Panc1 (cell line): ENCODE results near the gene MTPN. TPM values are rescaled to one million over a fixed set of nuclear protein-coding genes. Genes with fewer than 3 reads are reported as not detected.

Experiments
- ATAC-seq: fragments of 200-7000 bp; cut with Tn5 transposase; 2 replicates; pipeline ENCODE4 v1.9.1; 2020; ENCODE audit warnings: mild to moderate bottlenecking, moderate library complexity
- BruUV-seq: library from RNA; stranded (reverse); fragments of 400-500 nt; replicated peaks from 2 replicates; lab custom pipeline; 2021; lab: Mats Ljungman, UMichigan
- CTCF ChIA-PET: fragments of 300-600 bp; sonication (Branson Sonifier 250); formaldehyde crosslinking; loops from one replicate; lab custom pipeline; 2022; ENCODE audit warnings: antibody characterized with exemption; lab: Charles Lee
- POLR2A ChIA-PET: fragments of 300-600 bp; sonication (Branson Sonifier 250); formaldehyde crosslinking; loops from one replicate; lab custom pipeline; 2022; ENCODE audit warnings: antibody characterized with exemption; lab: Charles Lee
- DNase-seq: peaks from one replicate; pipeline ENCODE4 v3.0.0-alpha.2; 2010; ENCODE audit warnings: low read depth, low spot score
- H3K27ac ChIP-seq: 2 replicates; pipeline ENCODE4 v1.5.1; 2011; ENCODE audit warnings: mild to moderate bottlenecking, low read length, inconsistent platforms
- H3K27me3 ChIP-seq: fragments of 200-500 bp; sonication (Bioruptor generic); 2 replicates; pipeline ENCODE4 v1.6.0; 2014; ENCODE audit warnings: low read length, inconsistent platforms; ENCODE audit not compliant: control insufficient read depth, insufficient read depth
- H3K36me3 ChIP-seq: fragments of 200-500 bp; sonication (Bioruptor generic); 2 replicates; pipeline ENCODE4 v1.5.1; 2014; ENCODE audit warnings: inconsistent platforms, mild to moderate bottlenecking, low read length, moderate library complexity; ENCODE audit not compliant: control insufficient read depth, insufficient read depth
- H3K4me1 ChIP-seq: 2 replicates; pipeline ENCODE4 v1.5.1; 2011; ENCODE audit warnings: inconsistent platforms, mild to moderate bottlenecking, low read length, moderate library complexity; ENCODE audit not compliant: control insufficient read depth, insufficient read depth
- H3K4me3 ChIP-seq, 2 experiments: 2 replicates each; pipeline ENCODE4 v1.5.1; 2011 to 2012; ENCODE audit warnings: low read depth in 2 of 2, low read length in 2 of 2, mild to moderate bottlenecking in 2 of 2, inconsistent platforms in 1 of 2, moderate library complexity in 1 of 2
- H3K9me3 ChIP-seq: fragments of 200-500 bp; sonication (Bioruptor generic); 2 replicates; pipeline ENCODE4 v1.5.1; 2014; ENCODE audit warnings: low read depth, mild to moderate bottlenecking, inconsistent platforms, low read length, moderate library complexity; ENCODE audit not compliant: control insufficient read depth, insufficient read depth
- POLR2AphosphoS5 ChIP-seq: IDR thresholded peaks from 2 replicates; pipeline ENCODE4 v1.6.1; 2012; ENCODE audit warnings: mild to moderate bottlenecking, low read depth, low read length, moderate library complexity
- REST ChIP-seq, 2 experiments: IDR thresholded peaks; 2 replicates each; pipeline ENCODE4 v1.6.1; 2011 to 2012; ENCODE audit warnings: low read depth in 2 of 2, control low read depth in 1 of 2, low read length in 1 of 2, mild to moderate bottlenecking in 1 of 2, moderate library complexity in 1 of 2; ENCODE audit not compliant: insufficient read depth in 1 of 2
- SIN3A ChIP-seq: IDR thresholded peaks from 2 replicates; pipeline ENCODE4 v1.6.1; 2012; ENCODE audit warnings: low read depth, mild to moderate bottlenecking, low read length, moderate library complexity, borderline replicate concordance; ENCODE audit not compliant: insufficient read depth
- TCF7L2 ChIP-seq: IDR thresholded peaks from 2 replicates; pipeline ENCODE4 v1.6.1; 2011; ENCODE audit warnings: mild to moderate bottlenecking, low read depth, low read length, inconsistent platforms
- in situ Hi-C: cut with HindIII; loops from 2 replicates; pipeline ENCODE4 v1.10.0; 2016; ENCODE audit warnings: low sequenced_read_pairs, low pct_unique_long_range_greater_than_20kb
- intact Hi-C: fragments of 100-400 bp; cut with micrococcal nuclease; formaldehyde crosslinking; loops from one replicate; pipeline ENCODE4 v1.10.0; 2022; ENCODE audit not compliant: unreplicated experiment
- total RNA-seq: library from RNA; stranded (reverse); gene quantifications from one replicate; pipeline ENCODE4 v1.2.1, GENCODE V29; 2021; ENCODE audit not compliant: unreplicated experiment
- TF ChIP-seq, protein P1 (sequence below): fragments of 450-650 bp; IDR thresholded peaks from 2 replicates; pipeline ENCODE4 v1.5.1; 2017; ENCODE audit warnings: mild to moderate bottlenecking

MTPN gene
- total RNA-seq, 1 experiment from 2014 or later = 177 TPM

- in situ Hi-C loops (no loop called here), intact Hi-C loops (no loop called here)
- POLR2A ChIA-PET = no interaction called here
- Histone ChIP-seq H3K27me3 (no peaks in the 10 kb centered on the region), H3K27ac (no peak overlapping the region), H3K36me3 (no peaks in the 10 kb centered on the region), H3K4me3 (no peak overlapping the region), H3K9me3 (no peaks in the 10 kb centered on the region), H3K4me1 (no peaks in the 10 kb centered on the region)
- ATAC-seq (no peak), DNase-seq (no peak)
- TF ChIP-seq REST (IDR thresholded peaks at IDR 0.05; ENCODE audit: insufficient read depth in 1 of 2, low read depth in 2 of 2, low read length in 1 of 2) (no peak), TCF7L2 (no peak), SIN3A (no peak), POLR2AphosphoS5 (no peak)
- TF ChIP-seq, protein P1, sequence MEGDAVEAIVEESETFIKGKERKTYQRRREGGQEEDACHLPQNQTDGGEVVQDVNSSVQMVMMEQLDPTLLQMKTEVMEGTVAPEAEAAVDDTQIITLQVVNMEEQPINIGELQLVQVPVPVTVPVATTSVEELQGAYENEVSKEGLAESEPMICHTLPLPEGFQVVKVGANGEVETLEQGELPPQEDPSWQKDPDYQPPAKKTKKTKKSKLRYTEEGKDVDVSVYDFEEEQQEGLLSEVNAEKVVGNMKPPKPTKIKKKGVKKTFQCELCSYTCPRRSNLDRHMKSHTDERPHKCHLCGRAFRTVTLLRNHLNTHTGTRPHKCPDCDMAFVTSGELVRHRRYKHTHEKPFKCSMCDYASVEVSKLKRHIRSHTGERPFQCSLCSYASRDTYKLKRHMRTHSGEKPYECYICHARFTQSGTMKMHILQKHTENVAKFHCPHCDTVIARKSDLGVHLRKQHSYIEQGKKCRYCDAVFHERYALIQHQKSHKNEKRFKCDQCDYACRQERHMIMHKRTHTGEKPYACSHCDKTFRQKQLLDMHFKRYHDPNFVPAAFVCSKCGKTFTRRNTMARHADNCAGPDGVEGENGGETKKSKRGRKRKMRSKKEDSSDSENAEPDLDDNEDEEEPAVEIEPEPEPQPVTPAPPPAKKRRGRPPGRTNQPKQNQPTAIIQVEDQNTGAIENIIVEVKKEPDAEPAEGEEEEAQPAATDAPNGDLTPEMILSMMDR = no peak
- CTCF ChIA-PET = no interaction called here
- BruUV-seq = no TSS peak
Measured at GRCh38 chr7:135888740-135889139, 88.4 kb downstream of the MTPN start.

- Histone ChIP-seq H3K4me1 (no peaks in the 10 kb centered on the region), H3K27me3 (no peaks in the 10 kb centered on the region), H3K4me3 (no peak overlapping the region), H3K36me3 (no peaks in the 10 kb centered on the region), H3K27ac (no peak overlapping the region), H3K9me3 (no peaks in the 10 kb centered on the region)
- no TSS peak for BruUV-seq
- DNase-seq (no peak), ATAC-seq (no peak)
- TF ChIP-seq POLR2AphosphoS5 (no peak), REST (IDR thresholded peaks at IDR 0.05; ENCODE audit: insufficient read depth in 1 of 2, low read depth in 2 of 2, low read length in 1 of 2) (no peak), SIN3A (no peak), TCF7L2 (no peak)
- TF ChIP-seq, protein P1 = no peak
- ChIA-PET POLR2A (no interaction called here), CTCF (no interaction called here)
- in situ Hi-C loops (no loop called here), intact Hi-C loops (no loop called here)
Measured at GRCh38 chr7:135886345-135887132, 90.6 kb downstream of the MTPN start.
